Adrenal gland (tissue), 5 donors: ENCODE data around the gene MGST2.

ENCODE experiments used
- POLR2A ChIP-seq, 2 donors: fragments of 450-650 bp; IDR thresholded peaks; one replicate each; pipeline ENCODE4 v1.6.1; 2017; ENCODE audit warnings: antibody characterized with exemption in 2 of 2, mild to moderate bottlenecking in 2 of 2, moderate library complexity in 1 of 2
- TF ChIP-seq, protein P1 (sequence below), 6 experiments: fragments of 450-650 bp in 4 of 6; fragments of 200-600 bp in 2 of 6; sonication (generic) in 1 of 6; IDR thresholded peaks; 1 replicate in 5 of 6; 2 replicates in 1 of 6; pipeline versions ENCODE4 v1.5.1 to v1.8.0; 2016 to 2021; ENCODE audit warnings: antibody characterized with exemption in 6 of 6, mild to moderate bottlenecking in 2 of 6, moderate library complexity in 1 of 6
- donor health status: DM: no; HTN: no; CAD: no.

DNA sequence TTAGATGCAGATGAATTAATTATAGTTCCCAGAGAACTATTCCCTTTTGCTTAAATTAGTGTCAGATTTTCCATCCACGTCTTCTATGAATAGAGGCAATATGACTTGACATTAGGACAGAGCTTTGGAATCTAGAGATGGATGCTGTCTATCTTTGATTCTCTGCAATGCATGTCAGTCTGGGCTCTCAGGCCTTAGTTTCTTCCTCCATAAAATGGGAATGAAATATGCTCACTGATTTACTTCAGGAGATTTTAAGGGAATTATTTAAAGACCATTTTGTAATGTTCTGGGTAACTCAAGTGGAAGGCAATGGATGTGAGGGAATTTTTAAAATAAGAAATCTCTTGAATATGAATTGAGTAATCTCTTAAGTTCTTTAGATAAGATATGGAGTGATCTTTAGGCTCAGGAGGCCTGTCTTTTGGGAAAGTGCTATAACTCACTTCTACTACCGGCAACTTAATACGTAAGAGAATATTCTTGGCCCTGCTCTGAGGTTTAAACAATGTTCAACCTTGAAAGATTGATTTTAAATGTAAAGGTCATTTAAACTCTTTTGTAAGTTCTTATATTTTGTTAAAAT, 29.0 kb downstream of the MGST2 start:
- TF ChIP-seq, protein P1, sequence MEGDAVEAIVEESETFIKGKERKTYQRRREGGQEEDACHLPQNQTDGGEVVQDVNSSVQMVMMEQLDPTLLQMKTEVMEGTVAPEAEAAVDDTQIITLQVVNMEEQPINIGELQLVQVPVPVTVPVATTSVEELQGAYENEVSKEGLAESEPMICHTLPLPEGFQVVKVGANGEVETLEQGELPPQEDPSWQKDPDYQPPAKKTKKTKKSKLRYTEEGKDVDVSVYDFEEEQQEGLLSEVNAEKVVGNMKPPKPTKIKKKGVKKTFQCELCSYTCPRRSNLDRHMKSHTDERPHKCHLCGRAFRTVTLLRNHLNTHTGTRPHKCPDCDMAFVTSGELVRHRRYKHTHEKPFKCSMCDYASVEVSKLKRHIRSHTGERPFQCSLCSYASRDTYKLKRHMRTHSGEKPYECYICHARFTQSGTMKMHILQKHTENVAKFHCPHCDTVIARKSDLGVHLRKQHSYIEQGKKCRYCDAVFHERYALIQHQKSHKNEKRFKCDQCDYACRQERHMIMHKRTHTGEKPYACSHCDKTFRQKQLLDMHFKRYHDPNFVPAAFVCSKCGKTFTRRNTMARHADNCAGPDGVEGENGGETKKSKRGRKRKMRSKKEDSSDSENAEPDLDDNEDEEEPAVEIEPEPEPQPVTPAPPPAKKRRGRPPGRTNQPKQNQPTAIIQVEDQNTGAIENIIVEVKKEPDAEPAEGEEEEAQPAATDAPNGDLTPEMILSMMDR (IDR thresholded peaks at IDR 0.05): no peak
- TF ChIP-seq POLR2A (IDR thresholded peaks at IDR 0.05): no peak
